GM23338 (cell line): ENCODE data around the gene UBE2L6.

Experiments
- CREB1 ChIP-seq: fragments of 250-450 bp; sonication (Bioruptor Pico); IDR thresholded peaks from 2 replicates; pipeline ENCODE4 v1.5.0; 2020; ENCODE audit warnings: low read depth, mild to moderate bottlenecking, moderate library complexity
- EZH2 ChIP-seq: fragments of 200-600 bp; sonication (generic); IDR thresholded peaks from one replicate; pipeline ENCODE4 v1.8.0; 2017; ENCODE audit warnings: antibody characterized with exemption, mild to moderate bottlenecking, low read depth; ENCODE audit not compliant: unreplicated experiment
- EZH2phosphoT487 ChIP-seq: fragments of 200-600 bp; sonication (generic); IDR thresholded peaks from one replicate; pipeline ENCODE4 v1.8.1; 2018; ENCODE audit warnings: antibody characterized with exemption; ENCODE audit not compliant: unreplicated experiment
- NANOG ChIP-seq: IDR thresholded peaks from 2 replicates; pipeline ENCODE4 v1.6.1; 2016; ENCODE audit warnings: antibody characterized with exemption, borderline replicate concordance
- POLR2AphosphoS5 ChIP-seq: IDR thresholded peaks from 2 replicates; pipeline ENCODE4 v1.6.1; 2016; ENCODE audit warnings: antibody characterized with exemption, low read depth
- ZNF331 ChIP-seq: fragments of 250-450 bp; sonication (Bioruptor Pico); IDR thresholded peaks from 2 replicates; pipeline ENCODE4 v1.5.0; 2020; ENCODE audit warnings: low read depth, mild to moderate bottlenecking, moderate library complexity
- TF ChIP-seq, protein P1 (sequence below), 2 experiments: fragments of 200-600 bp in 1 of 2; sonication (generic) in 1 of 2; conservative IDR thresholded peaks; 2 replicates each; pipeline versions ENCODE4 v1.5.1 to v1.6.1; 2016 to 2017; ENCODE audit warnings: antibody characterized with exemption in 2 of 2, low read depth in 2 of 2, mild to moderate bottlenecking in 2 of 2, moderate library complexity in 1 of 2
- TF ChIP-seq, protein P2 (sequence below): IDR thresholded peaks from one replicate; pipeline ENCODE4 v1.6.1; 2018; ENCODE audit warnings: antibody characterized with exemption; ENCODE audit not compliant: unreplicated experiment
- TF ChIP-seq, protein P3 (sequence below): IDR thresholded peaks from 2 replicates; pipeline ENCODE4 v1.6.1; 2016; ENCODE audit warnings: antibody characterized with exemption

GRCh38 chr11:57506522-57506921, 61.0 kb downstream of the UBE2L6 start:
- TF ChIP-seq EZH2phosphoT487 (no peak), EZH2 (no peak), POLR2AphosphoS5 (no peak), CREB1 (CRISPR knock-in tag) (no peak), NANOG (no peak), ZNF331 (CRISPR knock-in tag) (no peak)
- TF ChIP-seq, protein P1, sequence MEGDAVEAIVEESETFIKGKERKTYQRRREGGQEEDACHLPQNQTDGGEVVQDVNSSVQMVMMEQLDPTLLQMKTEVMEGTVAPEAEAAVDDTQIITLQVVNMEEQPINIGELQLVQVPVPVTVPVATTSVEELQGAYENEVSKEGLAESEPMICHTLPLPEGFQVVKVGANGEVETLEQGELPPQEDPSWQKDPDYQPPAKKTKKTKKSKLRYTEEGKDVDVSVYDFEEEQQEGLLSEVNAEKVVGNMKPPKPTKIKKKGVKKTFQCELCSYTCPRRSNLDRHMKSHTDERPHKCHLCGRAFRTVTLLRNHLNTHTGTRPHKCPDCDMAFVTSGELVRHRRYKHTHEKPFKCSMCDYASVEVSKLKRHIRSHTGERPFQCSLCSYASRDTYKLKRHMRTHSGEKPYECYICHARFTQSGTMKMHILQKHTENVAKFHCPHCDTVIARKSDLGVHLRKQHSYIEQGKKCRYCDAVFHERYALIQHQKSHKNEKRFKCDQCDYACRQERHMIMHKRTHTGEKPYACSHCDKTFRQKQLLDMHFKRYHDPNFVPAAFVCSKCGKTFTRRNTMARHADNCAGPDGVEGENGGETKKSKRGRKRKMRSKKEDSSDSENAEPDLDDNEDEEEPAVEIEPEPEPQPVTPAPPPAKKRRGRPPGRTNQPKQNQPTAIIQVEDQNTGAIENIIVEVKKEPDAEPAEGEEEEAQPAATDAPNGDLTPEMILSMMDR (conservative IDR thresholded peaks at IDR 0.05; ENCODE audit: low read depth in 2 of 2): no peak
- TF ChIP-seq, protein P2, sequence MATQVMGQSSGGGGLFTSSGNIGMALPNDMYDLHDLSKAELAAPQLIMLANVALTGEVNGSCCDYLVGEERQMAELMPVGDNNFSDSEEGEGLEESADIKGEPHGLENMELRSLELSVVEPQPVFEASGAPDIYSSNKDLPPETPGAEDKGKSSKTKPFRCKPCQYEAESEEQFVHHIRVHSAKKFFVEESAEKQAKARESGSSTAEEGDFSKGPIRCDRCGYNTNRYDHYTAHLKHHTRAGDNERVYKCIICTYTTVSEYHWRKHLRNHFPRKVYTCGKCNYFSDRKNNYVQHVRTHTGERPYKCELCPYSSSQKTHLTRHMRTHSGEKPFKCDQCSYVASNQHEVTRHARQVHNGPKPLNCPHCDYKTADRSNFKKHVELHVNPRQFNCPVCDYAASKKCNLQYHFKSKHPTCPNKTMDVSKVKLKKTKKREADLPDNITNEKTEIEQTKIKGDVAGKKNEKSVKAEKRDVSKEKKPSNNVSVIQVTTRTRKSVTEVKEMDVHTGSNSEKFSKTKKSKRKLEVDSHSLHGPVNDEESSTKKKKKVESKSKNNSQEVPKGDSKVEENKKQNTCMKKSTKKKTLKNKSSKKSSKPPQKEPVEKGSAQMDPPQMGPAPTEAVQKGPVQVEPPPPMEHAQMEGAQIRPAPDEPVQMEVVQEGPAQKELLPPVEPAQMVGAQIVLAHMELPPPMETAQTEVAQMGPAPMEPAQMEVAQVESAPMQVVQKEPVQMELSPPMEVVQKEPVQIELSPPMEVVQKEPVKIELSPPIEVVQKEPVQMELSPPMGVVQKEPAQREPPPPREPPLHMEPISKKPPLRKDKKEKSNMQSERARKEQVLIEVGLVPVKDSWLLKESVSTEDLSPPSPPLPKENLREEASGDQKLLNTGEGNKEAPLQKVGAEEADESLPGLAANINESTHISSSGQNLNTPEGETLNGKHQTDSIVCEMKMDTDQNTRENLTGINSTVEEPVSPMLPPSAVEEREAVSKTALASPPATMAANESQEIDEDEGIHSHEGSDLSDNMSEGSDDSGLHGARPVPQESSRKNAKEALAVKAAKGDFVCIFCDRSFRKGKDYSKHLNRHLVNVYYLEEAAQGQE: no peak
- TF ChIP-seq, protein P3, sequence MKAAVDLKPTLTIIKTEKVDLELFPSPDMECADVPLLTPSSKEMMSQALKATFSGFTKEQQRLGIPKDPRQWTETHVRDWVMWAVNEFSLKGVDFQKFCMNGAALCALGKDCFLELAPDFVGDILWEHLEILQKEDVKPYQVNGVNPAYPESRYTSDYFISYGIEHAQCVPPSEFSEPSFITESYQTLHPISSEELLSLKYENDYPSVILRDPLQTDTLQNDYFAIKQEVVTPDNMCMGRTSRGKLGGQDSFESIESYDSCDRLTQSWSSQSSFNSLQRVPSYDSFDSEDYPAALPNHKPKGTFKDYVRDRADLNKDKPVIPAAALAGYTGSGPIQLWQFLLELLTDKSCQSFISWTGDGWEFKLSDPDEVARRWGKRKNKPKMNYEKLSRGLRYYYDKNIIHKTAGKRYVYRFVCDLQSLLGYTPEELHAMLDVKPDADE: no peak
